ENCODE results near the gene PRODH2.

DNA sequence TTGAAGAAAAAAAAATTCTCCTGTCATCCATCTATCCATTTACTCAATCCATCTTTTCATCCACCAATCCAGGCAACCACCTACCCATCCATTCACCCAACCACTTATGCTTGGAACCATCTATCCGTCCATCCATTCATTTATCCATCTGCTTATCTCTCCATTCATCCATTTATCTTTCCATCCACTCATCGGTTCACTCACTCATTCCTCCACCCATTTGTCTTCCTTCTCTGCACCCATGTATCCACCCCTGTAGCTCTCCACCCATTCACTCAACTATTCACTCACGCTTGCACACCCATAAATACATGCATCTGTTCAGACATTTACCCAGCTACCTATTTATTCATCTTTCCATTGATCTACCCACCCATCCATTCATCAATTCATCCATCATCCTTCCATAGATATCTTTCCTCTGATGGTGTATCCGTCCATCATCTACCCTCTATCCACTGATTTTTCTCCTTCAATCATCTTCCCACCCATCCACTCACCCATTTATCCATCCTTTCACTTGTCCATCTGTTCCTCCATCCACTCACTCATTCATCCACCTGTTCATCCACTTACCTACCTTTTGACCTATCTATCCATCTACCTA is 30.1 kb upstream of the PRODH2 start:
- TF ChIP-seq, protein P1, sequence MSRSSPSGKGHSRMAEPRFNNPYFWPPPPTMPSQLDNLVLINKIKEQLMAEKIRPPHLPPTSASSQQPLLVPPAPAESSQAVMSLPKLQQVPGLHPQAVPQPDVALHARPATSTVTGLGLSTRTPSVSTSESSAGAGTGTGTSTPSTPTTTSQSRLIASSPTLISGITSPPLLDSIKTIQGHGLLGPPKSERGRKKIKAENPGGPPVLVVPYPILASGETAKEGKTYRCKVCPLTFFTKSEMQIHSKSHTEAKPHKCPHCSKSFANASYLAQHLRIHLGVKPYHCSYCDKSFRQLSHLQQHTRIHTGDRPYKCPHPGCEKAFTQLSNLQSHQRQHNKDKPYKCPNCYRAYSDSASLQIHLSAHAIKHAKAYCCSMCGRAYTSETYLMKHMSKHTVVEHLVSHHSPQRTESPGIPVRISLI (CRISPR knock-in tag; IDR thresholded peaks at IDR 0.05; ENCODE audit: borderline replicate concordance) = no peak
- TF ChIP-seq ZNF10 (CRISPR knock-in tag; IDR thresholded peaks at IDR 0.05; ENCODE audit: borderline replicate concordance, low read depth) = no peak
- no peak for TF ChIP-seq MAFK (conservative IDR thresholded peaks at IDR 0.05 in 1 of 2, IDR thresholded peaks at IDR 0.05 in 1 of 2; ENCODE audit: low read length in 2 of 2)
- TF ChIP-seq ZNF674 (CRISPR knock-in tag; IDR thresholded peaks at IDR 0.05; ENCODE audit: low read depth) = no peak
- TF ChIP-seq ZFY (CRISPR knock-in tag; IDR thresholded peaks at IDR 0.05) = no peak
- TF ChIP-seq ZNF232 (CRISPR knock-in tag; IDR thresholded peaks at IDR 0.05; ENCODE audit: borderline replicate concordance) = no peak
- TF ChIP-seq, protein P2, sequence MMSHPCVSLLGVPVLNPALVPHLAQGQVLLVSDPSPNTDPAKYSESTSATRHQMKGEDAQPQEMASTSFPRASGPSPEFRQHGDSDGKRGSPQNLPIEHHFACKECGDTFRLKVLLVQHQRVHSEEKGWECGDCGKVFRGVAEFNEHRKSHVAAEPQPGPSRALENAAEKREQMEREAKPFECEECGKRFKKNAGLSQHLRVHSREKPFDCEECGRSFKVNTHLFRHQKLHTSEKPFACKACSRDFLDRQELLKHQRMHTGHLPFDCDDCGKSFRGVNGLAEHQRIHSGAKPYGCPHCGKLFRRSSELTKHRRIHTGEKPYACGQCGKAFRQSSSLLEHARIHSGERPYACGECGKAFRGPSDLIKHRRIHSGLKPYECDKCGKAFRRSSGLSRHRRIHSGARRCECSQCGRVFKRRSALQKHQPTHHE (CRISPR knock-in tag; IDR thresholded peaks at IDR 0.05; ENCODE audit: borderline replicate concordance) = no peak
- no peak for TF ChIP-seq ZNF550 (CRISPR knock-in tag; IDR thresholded peaks at IDR 0.05; ENCODE audit: borderline replicate concordance)
- no peak for TF ChIP-seq EHMT2 (IDR thresholded peaks at IDR 0.05; ENCODE audit: borderline replicate concordance, low read depth, low read length)
